GM19395 (cell line): Measurements from ENCODE around the gene XDH.

Experiments
- ATAC-seq: cut with Tn5 transposase; IDR thresholded peaks from one replicate; pipeline ENCODE4 v1.9.1; 2021; ENCODE audit warnings: mild to moderate bottlenecking, moderate library complexity; ENCODE audit not compliant: unreplicated experiment

XDH gene

DNA sequence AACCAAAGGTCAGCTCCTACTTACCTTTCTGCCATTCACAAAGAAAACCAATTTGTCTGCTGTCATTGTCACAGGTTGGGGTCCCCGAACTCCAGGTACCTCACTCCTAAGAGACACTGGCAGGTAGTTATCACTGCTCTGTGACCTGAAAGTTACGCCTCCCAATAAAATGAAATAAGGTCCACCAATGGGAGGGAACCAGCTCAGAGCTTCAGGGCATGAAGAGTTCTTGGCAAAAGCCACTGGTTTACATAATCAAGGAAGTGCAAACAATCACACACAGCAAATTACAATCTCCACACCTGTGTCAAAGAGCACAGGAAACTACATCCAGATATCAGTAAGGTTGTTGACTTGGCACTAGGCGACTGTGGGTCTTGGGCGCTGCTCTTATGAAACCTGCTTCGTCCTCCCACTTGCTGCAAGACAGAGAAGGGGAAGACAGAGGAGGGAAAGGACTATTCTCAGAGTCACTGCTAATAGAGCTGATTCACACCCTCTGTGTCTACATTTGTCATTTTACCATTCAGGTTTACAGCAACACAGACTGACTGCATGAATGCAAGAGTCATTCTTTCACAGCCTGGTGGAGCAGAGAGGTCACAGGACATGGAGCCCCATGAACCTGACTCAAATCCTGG, at the start of gene XDH:
Gene XDH (minus strand): TSS at position 142 of the 641 bp plus-strand sequence. CDS start 76 bp downstream, at position 66.
- no peak for ATAC-seq

DNA sequence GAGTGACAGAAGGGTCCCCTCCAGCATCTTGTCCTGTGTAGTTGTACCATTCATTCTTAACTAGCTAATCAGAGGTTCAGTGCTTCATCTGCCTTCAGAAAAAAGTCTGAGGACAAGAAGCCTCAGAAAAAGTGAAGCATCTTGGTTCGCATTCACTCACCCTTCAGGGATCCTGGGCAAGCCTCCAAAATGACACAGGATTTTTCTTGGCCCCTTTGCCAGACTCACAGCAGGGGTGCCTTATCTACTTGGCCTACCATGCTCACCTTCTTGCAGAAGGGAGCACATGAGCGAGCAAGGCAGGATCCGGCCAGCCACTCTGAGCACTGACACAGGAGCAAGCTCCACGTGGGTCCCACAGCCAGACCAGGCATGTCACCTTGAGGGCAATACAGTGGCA, 43.1 kb upstream of the XDH start:
- no peak for ATAC-seq

DNA sequence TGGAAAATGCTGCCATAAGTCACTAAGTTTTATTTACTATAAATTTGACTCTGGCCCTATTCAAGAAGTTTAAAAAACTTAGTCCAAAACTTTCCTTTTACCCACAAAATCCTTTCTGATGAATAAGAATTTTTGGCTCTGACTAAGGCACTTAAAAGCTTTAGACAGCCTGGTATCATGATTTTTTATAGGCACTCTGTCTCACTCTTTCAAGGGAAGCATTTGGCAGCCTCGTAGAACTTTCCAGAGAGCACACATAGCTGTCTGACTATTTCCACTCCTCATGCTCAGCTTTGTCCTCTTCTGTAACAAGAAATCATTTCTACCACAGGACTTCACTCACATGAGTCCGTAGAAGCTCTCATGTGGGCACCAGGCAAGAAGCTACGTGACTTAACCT, 32.3 kb upstream of the XDH start:
- no peak for ATAC-seq

GRCh38 chr2:31442376-31442775, 27.8 kb upstream of the XDH start:
- no peak for ATAC-seq

DNA sequence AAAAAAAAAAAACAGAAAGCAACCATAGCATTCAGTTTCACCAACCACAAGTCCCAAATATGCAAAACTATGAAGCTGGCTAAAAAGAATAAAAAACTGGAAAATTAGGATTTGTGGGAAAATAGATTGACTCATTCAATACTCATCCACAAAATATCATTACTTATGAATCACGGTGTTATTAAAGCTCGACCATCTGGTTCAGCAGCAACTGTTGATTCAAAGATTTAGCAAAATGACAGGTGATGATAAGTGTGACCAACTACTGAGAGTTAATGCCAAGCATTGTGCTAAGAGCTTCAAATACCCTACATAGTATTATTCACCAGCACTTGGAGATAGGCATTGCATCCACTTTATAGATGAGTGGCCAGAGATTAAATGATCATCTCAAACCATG, 26.2 kb upstream of the XDH start:
- ATAC-seq: no peak

- ATAC-seq: no peak
Measured at GRCh38 chr2:31434911-31435310, 20.4 kb upstream of the XDH start.

- ATAC-seq: no peak
Measured at GRCh38 chr2:31433541-31433940, 19.0 kb upstream of the XDH start.

DNA sequence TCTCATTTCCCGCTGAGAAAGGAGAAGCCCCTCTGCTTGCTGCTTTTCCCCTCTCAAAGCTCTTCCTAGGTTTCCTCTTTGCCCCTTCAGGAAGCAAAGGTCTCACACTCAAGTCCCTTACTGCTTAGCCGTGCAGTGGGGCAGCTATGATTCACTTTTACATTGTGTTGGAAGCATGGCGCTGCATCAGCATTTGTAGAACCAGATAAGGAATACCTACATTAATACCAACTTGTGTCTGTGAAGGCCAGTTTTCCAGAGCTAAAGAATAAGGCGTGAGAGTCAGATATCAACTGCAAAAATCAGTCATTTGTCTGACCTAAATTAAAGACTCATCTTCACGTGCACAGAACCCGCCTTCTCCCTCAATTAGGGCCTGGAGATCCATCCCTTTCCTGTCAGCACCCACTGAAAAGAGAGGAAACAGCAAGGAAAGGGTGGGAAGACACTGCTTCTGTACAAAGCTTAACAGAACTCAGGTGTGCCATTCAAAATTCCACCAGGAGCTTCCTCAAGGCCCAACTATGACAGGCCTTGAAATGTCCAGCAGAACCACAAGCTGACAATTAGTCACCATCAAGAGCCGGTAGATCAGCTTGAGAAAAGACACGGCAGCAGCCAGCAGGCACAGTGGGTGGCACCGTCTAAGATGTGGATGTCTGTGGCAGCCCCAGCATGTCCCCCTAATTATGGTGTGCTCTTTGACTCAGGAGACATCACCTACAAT, 16.1 kb upstream of the XDH start:
- ATAC-seq: no peak

DNA sequence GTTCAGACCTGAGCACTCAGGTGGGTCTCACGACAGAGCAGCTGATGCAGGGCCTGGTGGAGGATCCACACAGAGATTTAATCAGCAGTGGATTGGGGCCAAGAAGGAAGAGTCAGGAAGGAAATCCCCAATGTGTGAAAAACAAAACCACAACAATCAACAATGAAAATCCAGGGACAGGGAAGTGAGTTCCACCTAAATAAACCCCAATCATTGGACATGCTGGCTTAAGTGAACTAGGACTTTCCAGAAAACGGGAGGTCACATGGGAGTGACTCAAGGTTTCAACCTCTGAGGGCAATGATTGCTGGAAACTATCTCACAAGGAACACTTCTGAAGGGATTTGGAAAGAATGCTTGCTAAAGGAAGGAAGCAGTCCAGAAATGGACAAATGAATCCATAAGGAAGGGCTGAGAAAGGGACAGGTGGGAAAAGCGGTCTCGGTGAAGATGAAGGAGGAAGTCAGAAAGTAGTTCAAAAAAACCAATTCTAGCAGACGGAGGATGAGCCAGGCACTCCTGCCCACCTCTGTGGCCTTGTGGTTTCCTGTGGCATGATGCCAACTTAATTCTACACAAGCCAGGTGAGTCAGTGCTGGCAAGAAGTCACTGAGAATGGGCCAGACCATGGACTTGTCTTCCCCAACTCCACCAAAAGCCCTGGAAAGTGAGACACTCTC, 15.4 kb upstream of the XDH start:
- no peak for ATAC-seq

- no peak for ATAC-seq
Measured at GRCh38 chr2:31429040-31429439, 14.5 kb upstream of the XDH start.

DNA sequence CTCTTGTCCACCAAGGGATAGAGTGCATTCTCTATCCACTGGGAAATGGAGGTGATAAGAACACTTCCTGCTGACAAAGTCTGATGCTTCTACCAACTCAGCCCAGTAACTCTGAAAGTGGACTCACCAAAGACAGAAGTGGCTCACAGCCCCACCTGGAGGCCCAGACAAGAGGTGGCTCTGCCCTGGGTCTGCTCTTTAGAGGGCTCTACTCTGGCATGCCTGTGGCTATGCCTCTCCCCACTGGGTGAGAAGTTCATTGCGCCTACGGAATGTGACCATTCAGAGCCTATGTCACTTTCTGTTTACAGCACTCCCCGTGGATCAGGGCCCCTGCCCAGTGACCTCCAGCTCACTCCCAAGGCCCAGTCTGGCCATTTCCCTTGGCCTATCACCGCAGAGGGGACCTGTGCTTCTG, 13.5 kb upstream of the XDH start:
- no peak for ATAC-seq

DNA sequence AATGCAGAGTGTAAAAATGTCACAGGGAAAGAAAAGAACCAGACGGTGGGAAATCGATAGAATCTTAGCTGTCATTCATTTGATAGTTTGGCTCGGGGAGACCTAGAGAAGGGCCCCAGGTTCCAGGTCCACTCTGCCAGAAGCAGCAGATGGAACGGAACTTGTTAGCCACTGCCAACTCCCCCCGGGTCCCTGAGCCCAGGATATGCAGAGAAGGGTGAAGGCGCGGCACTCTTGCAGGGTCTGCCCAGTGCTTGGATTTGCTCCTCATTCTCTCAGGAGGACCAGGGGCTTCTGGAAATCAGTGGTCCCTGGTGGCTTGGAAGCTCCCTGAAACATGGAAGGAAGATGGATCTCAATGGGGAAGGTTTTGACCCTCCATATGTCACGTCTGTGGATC, 11.6 kb upstream of the XDH start:
- no peak for ATAC-seq

DNA sequence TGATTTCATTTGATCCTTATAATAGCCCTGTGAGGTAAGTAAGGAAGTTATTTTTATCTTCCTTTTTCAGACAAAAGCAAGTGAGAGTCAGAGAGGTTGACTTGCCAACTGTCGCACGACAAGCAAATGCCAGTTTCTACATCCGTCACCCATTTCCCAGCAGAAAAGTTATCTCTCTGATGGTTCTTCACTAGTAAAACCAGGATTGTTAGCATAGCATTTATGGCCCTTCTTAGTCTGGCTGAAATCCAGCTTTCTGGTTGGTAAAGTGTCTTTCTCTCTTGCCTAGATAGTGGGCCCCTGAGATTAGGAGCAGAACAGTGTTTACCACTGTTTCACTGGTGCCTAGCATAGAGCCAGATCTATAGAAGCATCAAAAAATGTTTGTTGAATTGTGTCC, 7.1 kb upstream of the XDH start:
- no peak for ATAC-seq

GRCh38 chr2:31420936-31421335, 6.4 kb upstream of the XDH start:
- no peak for ATAC-seq

DNA sequence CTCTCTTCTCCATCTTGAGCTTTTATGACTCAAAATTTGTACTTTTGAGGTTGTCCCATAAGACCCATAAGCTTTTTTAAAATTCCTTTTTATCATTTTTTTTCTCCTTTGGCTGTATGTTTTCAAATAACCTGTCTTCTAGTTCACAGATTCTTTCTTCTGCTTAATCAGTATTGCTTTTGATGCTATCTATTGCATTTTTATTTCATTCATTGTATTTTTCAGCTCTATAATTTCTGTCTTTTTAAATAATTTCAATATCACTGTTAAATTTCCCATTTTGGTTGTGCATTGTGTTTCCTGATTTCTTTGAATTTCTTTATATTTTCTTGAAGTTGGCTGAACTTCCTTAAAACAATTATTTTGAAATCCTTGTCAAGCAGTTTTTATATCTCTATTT, 4.8 kb upstream of the XDH start:
- no peak for ATAC-seq

GRCh38 chr2:31415421-31415820, 879 bp upstream of the XDH start:
- no peak for ATAC-seq

DNA sequence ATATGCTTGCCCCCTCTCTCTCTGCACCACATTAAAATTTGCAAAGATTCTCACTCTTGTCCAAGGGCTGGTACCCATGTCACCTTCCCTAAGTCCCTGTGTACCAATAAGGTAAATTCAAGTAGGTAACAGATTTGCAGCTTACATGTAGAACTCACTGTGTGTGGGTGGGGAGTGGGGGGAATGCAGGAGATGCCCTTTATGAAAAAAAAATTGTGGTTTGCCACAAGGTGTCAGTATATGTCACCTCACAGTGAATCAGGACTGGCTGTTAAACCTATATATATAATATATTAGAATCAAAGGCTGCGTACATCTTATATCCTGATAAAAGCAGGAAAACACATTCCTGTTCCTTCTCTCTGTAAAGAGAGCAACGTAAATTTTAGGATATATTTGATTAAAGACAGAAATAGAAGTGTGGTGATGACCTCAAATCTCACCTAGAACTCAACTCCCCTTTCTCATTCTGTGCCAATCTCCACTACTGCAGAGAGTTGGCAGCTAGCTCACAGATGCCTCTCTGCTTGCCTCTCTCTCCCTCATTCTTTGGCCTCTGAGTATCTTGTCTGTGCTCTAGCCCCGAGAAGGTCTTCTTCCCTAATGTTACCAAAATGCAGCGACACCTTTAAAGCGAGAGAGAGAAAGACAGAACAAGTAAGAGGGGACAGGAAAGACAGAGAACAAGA, 536 bp downstream of the XDH start:
- ATAC-seq: no peak

GRCh38 chr2:31413025-31413424, 1.5 kb downstream of the XDH start:
- ATAC-seq: no peak

GRCh38 chr2:31411771-31412170, 2.8 kb downstream of the XDH start:
- ATAC-seq: no peak

DNA sequence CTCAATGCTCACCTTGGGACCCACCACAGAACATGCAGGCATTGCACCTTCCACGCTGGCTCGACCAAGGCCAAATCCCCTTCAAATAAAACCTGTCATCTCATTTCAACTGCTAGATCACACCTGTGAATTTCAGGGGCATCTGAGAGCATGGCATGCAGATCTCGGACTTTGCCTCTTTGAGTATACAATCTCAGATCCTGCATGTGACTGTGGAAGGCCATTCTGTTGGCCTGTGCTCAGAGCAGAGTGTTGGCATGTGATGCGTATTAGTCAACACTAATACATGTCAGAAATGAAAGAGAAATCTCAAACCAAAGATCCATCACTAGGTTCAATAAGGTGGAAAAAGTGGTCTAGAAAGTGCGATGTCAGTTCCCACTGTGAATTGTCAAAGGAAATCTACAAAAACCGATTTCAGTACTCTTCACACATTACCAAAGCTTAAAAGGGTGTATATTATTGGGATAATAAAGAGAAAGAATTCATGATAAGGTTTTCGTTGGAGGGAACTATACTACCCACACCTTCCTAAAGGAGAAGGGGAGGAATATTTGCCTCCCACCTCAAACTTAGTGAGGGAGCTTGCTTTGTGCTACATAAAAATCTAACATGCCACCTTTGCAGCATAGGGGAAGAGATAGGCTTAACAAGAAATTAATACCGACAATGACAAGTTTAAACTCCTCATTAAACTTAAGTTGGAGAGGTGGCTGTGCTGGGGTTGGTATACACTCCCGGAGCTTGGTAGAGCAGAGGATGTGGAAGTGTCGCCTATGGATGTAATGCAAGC, 7.8 kb downstream of the XDH start:
- no peak for ATAC-seq

GRCh38 chr2:31404827-31405226, 9.7 kb downstream of the XDH start:
- no peak for ATAC-seq
